Kidney epithelial cell (primary cell): Measurements from ENCODE around the gene S100PBP. TPM values are rescaled to one million over a fixed set of nuclear protein-coding genes. Genes with fewer than 3 reads are reported as not detected.
A peak's percentile ranks its signal among the peaks of the same experiment; 100 is the strongest.

Experiments used
- DNase-seq: peaks from one replicate; pipeline ENCODE4 v3.0.0-alpha.2; 2010; ENCODE audit warnings: low read depth
- H3K27me3 ChIP-seq: 2 replicates; pipeline ENCODE4 v1.6.0; 2011; ENCODE audit warnings: low read length; ENCODE audit not compliant: control insufficient read depth, insufficient read depth
- H3K36me3 ChIP-seq: 2 replicates; pipeline ENCODE4 v1.5.1; 2011; ENCODE audit warnings: low read length; ENCODE audit not compliant: control insufficient read depth, insufficient read depth
- H3K4me3 ChIP-seq: 2 replicates; pipeline ENCODE4 v1.5.1; 2011; ENCODE audit warnings: low read depth, mild to moderate bottlenecking, control low read depth, low read length
- total RNA-seq: library from RNA; depleted of rRNA; stranded (reverse); fragments of >200 nt; gene quantifications from 2 replicates; pipeline ENCODE4 v1.2.3, GENCODE V29; 2015
- TF ChIP-seq, protein P1 (sequence below): IDR thresholded peaks from 2 replicates; pipeline ENCODE4 v1.5.1; 2011; ENCODE audit warnings: mild to moderate bottlenecking, moderate library complexity, low read length, control low read depth, inconsistent platforms; ENCODE audit not compliant: insufficient read depth, poor library complexity, severe bottlenecking

The S100PBP gene
- total RNA-seq, 1 donor from 2014 or later: 11.2 TPM

DNA sequence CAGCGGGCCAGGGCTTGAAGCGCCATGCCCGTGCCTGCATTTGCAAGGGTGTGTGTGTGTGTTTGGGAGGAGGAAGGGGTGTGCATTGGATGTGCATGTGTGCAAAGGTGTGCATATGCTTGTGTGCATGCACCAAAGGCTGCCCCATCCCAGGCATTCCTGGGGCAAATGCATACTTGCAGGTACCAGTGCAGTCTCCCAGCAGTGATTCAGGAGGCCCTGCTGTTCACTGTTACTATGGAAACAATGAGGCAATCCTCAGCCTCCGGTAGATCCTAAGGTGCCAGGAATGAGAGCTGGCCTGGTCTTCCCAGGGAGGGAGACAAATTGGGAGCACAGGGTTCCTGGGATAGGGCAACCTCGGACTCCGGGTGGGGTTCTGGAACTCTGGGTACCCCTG lies 60.7 kb downstream of the S100PBP start:
- Histone ChIP-seq H3K27me3 (peaks cover 10% of the 10 kb centered on the region), H3K36me3 (no peaks in the 10 kb centered on the region), H3K4me3 (no peak overlapping the region)
- TF ChIP-seq, protein P1, sequence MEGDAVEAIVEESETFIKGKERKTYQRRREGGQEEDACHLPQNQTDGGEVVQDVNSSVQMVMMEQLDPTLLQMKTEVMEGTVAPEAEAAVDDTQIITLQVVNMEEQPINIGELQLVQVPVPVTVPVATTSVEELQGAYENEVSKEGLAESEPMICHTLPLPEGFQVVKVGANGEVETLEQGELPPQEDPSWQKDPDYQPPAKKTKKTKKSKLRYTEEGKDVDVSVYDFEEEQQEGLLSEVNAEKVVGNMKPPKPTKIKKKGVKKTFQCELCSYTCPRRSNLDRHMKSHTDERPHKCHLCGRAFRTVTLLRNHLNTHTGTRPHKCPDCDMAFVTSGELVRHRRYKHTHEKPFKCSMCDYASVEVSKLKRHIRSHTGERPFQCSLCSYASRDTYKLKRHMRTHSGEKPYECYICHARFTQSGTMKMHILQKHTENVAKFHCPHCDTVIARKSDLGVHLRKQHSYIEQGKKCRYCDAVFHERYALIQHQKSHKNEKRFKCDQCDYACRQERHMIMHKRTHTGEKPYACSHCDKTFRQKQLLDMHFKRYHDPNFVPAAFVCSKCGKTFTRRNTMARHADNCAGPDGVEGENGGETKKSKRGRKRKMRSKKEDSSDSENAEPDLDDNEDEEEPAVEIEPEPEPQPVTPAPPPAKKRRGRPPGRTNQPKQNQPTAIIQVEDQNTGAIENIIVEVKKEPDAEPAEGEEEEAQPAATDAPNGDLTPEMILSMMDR: no peak
- DNase-seq: peak; percentile 19

DNA sequence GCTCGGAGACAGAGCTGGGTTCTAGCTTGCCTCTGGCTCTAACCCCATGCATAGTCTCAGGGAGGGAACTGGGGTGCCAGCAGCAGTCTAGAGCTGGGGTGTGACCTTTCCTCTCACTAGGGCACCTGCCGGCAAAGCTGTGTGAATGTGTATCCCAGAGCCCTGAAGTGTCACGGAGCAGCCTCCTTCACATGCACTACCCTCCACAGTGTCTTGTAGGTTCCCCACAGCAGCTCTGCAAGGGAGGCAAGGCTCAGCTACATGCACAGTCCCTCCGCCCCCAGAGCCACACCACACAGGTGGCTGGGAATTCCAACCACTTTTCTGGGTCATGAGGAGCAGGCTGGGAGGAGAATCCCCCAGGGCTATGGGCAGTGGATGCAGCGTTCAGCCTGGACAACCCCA lies 61.2 kb downstream of the S100PBP start:
- Histone ChIP-seq H3K27me3 (peaks cover 15% of the 10 kb centered on the region), H3K36me3 (no peaks in the 10 kb centered on the region), H3K4me3 (no peak overlapping the region)
- no peak for DNase-seq
- TF ChIP-seq, protein P1: no peak

DNA sequence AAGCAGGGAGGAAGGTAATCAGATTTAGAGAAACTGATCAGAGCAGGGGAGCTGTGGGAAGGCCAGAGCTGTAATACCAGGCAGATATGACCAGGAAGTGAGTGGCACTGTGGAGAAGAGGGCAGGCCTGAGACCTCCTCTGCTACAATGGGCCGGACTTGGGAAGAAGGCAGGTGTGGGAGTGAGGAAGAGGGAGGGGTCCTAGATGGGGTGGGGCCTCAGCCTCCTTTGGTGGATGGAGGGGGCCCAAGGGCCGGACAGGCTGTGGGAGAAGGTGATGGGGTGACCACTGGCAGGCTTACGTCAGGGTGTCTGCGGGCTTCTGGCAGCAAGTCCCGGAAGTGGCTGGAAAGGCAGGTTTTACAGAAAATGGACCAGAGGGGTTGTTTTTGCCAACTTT lies 63.8 kb downstream of the S100PBP start:
- no peak for DNase-seq
- TF ChIP-seq, protein P1: no peak
- no peaks in the 10 kb centered on the region for H3K36me3 ChIP-seq
- no peak overlapping the region for H3K4me3 ChIP-seq
- peaks cover 39% of the 10 kb centered on the region for H3K27me3 ChIP-seq

DNA sequence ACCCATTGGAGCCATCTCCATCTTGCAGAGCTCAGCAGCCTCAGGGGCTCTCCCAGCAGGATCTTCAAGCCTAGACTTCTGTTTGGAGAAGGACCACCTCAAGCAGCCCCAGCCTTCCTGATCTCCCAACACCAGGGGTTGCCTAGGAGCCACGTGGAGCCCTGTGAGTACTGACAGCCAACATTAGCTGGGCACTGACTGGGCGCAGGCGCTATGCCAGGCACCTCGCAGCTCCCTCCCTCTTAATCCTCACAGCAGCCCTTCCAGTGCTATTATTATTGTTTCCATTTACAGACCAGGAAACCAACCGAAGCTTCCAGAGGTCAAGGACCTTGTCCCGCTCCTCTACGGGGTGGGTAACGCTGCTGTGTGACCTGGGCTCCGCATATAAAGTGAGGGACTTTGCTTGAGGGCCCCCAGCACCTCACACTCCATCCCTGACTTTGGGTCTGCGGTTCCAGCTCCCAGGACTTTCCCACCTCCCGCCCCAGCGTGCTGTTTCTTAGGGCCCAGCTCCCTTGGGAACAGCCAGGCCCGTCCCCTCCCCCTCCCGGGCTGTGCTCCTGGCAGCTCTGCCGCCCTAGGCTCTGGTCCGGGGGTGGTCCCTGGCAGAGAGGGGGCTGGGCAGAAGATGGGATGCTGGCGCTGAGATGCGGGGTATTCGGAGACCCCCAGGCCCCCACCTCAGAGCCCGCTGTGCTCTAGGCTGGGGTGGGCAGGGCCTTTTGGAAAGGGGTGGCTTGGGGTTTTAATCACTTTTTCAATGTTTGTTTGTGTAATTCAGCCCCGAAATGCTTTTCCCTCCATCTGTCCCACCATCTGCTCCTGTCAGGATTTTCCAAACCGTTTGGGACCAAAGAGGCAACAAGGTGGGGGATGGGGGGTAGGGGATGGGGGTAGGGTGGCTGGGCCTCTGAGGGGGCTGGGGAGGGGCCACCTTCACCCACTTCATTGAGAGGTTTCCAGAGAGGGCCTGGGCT lies 64.7 kb downstream of the S100PBP start:
- Histone ChIP-seq H3K27me3 (peaks cover 48% of the 10 kb centered on the region), H3K4me3 (no peak overlapping the region), H3K36me3 (no peaks in the 10 kb centered on the region)
- TF ChIP-seq, protein P1: no peak
- no peak for DNase-seq

DNA sequence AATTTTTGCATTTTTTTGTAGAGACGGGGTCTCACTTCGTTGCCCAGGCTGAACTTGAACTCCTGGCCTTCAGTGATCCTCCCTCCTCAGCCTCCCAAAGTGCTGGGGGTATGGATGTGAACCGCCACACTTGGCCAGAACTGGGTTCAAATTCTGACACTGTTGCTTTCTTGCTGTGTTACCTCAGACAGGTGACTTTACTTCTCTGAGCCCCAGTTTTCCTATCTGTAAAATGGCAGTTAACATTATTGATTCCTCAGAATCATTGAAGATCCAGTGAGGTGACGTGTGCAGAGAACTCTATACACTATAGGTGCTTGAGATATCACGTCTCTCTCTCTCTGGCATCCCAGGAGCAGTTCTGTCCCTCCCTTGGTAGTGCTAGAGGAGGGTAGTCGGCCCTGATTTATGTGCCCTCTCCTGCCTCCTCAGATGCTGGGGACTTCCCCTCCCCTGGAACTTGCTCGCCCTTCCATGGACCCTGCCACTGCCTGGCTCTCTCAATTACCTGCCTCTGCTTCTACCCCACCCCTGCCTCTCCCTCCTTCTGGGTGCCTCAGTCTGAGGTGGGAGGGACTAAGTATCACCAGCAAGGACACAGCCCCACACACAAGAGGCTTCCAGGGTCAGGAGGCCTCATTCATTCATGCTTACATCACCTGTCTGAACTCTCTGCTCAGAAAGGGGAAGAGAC lies 66.0 kb downstream of the S100PBP start:
- no peak for DNase-seq
- TF ChIP-seq, protein P1: no peak
- H3K27me3 ChIP-seq: peaks cover 53% of the 10 kb centered on the region
- H3K36me3 ChIP-seq: no peaks in the 10 kb centered on the region
- no peak overlapping the region for H3K4me3 ChIP-seq
